ENCODE results near the gene SH3BP5. TPM values are rescaled to one million over a fixed set of nuclear protein-coding genes. Genes with fewer than 3 reads are reported as not detected.

SH3BP5 gene
- 31.7 and 35.0 TPM in 2 replicates for total RNA-seq

GRCh38 chr3:15332405-15333098 lies at the start of gene SH3BP5:
TSS of gene SH3BP5 (minus strand) at chr3:15332586. CDS start at chr3:15332408, 178 bp downstream.

GRCh38 chr3:15205934-15206661 lies 126.3 kb downstream of the SH3BP5 start, which contains the start of gene CAPN7:
TSS of gene CAPN7 (plus strand) at chr3:15206246. CDS start at chr3:15206496, 250 bp downstream.

Small RNAs within 50 kb of the gene (small RNA-seq; reads per million reads assigned to genes)
- not detected for gene HMGN2P7
- not detected for gene RNU6-454P

Other genes with a start within 250 kb of the SH3BP5 start
- 32.1 and 32.9 TPM in 2 replicates for gene RBSN, start 233.4 kb downstream of the SH3BP5 start, total RNA-seq
- gene CAPN7, start 126.3 kb downstream of the SH3BP5 start, total RNA-seq = 45.2 and 46.9 TPM in 2 replicates
- gene METTL6, start 95.0 kb upstream of the SH3BP5 start, total RNA-seq = 31.9 and 35.1 TPM in 2 replicates
- gene EAF1, start 95.0 kb upstream of the SH3BP5 start, total RNA-seq = 22.6 and 23.8 TPM in 2 replicates
- gene COLQ, start 189.1 kb upstream of the SH3BP5 start, total RNA-seq = 0.97 and 1.0 TPM in 2 replicates

Measured in articular chondrocyte of knee joint (primary cell).